ENCODE data around the gene COX19. TPM values are rescaled to one million over a fixed set of nuclear protein-coding genes. Genes with fewer than 3 reads are reported as not detected.

Gene COX19
- polyA plus RNA-seq, 1 donor (not counting 4 experiments of a cell fraction or from before 2014, with no cell fraction given) = 6.2 TPM

- peak; percentile 36 for FAIRE-seq
- no peak overlapping the region for H3K4me2 ChIP-seq (ENCODE audit: control insufficient read depth, extremely low read depth, insufficient read depth, low read depth, low read length)
Observed at GRCh38 chr7:936386-937054, 38.8 kb downstream of the COX19 start.

GRCh38 chr7:935874-936385, 39.4 kb downstream of the COX19 start:
- no peaks in the 10 kb centered on the region for H3K9me1 ChIP-seq (ENCODE audit: control insufficient read depth, extremely low read depth, insufficient read depth, low read length)
- dilution Hi-C loops (cut with MboI; ENCODE audit: extremely low pct_ligation_motif_present, low sequenced_read_pairs) = no loop called here
- H3K79me2 ChIP-seq (ENCODE audit: control insufficient read depth, insufficient read depth, low read length) = no peaks in the 10 kb centered on the region
- H3K27ac ChIP-seq (ENCODE audit: control insufficient read depth, insufficient read depth, low read length) = no peak overlapping the region
- H3K4me3 ChIP-seq (ENCODE audit: control insufficient read depth in 2 of 3, extremely low read depth in 1 of 3, insufficient read depth in 2 of 3, low read depth in 1 of 3, low read length in 3 of 3) = no peak overlapping the region
- H3K27me3 ChIP-seq (ENCODE audit: control insufficient read depth, extremely low read depth, insufficient read depth, low read length) = peaks cover 2% of the 10 kb centered on the region
- H3K4me2 ChIP-seq (ENCODE audit: control insufficient read depth, extremely low read depth, insufficient read depth, low read depth, low read length) = no peak overlapping the region
- DNase-seq (ENCODE audit: low read depth, low spot score) (no peak), FAIRE-seq (no peak)
- H3K36me3 ChIP-seq (ENCODE audit: control insufficient read depth in 2 of 2, extremely low read depth in 1 of 2, insufficient read depth in 2 of 2, low read length in 2 of 2) = no peaks in the 10 kb centered on the region
- no peak overlapping the region for H3K9ac ChIP-seq (ENCODE audit: control insufficient read depth, extremely low read depth, insufficient read depth, low read length)
- H4K20me1 ChIP-seq (ENCODE audit: control insufficient read depth, extremely low read depth, insufficient read depth, low read length) = no peaks in the 10 kb centered on the region
- no peak for TF ChIP-seq EZH2 (IDR thresholded peaks at IDR 0.05; ENCODE audit: low read length)
- no peak for TF ChIP-seq CTCF (optimal IDR thresholded peaks at IDR 0.05 in 1 of 3, IDR thresholded peaks at IDR 0.05 in 1 of 3, conservative IDR thresholded peaks at IDR 0.05 in 1 of 3; ENCODE audit: extremely low read depth in 1 of 3, insufficient read depth in 2 of 3, low read length in 3 of 3)
- H3K9me3 ChIP-seq (ENCODE audit: control insufficient read depth, low read depth, low read length) = no peaks in the 10 kb centered on the region
- H2AFZ ChIP-seq (ENCODE audit: control insufficient read depth, low read length) = no peak overlapping the region
- H3K4me1 ChIP-seq (ENCODE audit: control insufficient read depth, extremely low read depth, insufficient read depth, low read length) = no peaks in the 10 kb centered on the region

More at GRCh38 chr7:936386-937054, 38.8 kb downstream of the COX19 start:
- Histone ChIP-seq H3K36me3 (ENCODE audit: control insufficient read depth in 2 of 2, extremely low read depth in 1 of 2, insufficient read depth in 2 of 2, low read length in 2 of 2) (no peaks in the 10 kb centered on the region), H2AFZ (ENCODE audit: control insufficient read depth, low read length) (no peak overlapping the region), H4K20me1 (ENCODE audit: control insufficient read depth, extremely low read depth, insufficient read depth, low read length) (no peaks in the 10 kb centered on the region), H3K4me1 (ENCODE audit: control insufficient read depth, extremely low read depth, insufficient read depth, low read length) (no peaks in the 10 kb centered on the region), H3K27ac (ENCODE audit: control insufficient read depth, insufficient read depth, low read length) (no peak overlapping the region), H3K9me1 (ENCODE audit: control insufficient read depth, extremely low read depth, insufficient read depth, low read length) (no peaks in the 10 kb centered on the region), H3K79me2 (ENCODE audit: control insufficient read depth, insufficient read depth, low read length) (no peaks in the 10 kb centered on the region), H3K9ac (ENCODE audit: control insufficient read depth, extremely low read depth, insufficient read depth, low read length) (no peak overlapping the region), H3K9me3 (ENCODE audit: control insufficient read depth, low read depth, low read length) (no peaks in the 10 kb centered on the region), H3K4me3 (ENCODE audit: control insufficient read depth in 2 of 3, extremely low read depth in 1 of 3, insufficient read depth in 2 of 3, low read depth in 1 of 3, low read length in 3 of 3) (no peak overlapping the region), H3K27me3 (ENCODE audit: control insufficient read depth, extremely low read depth, insufficient read depth, low read length) (peaks cover 2% of the 10 kb centered on the region)
- no peak for DNase-seq (ENCODE audit: low read depth, low spot score)
- TF ChIP-seq CTCF (optimal IDR thresholded peaks at IDR 0.05 in 1 of 3, IDR thresholded peaks at IDR 0.05 in 1 of 3, conservative IDR thresholded peaks at IDR 0.05 in 1 of 3; ENCODE audit: extremely low read depth in 1 of 3, insufficient read depth in 2 of 3, low read length in 3 of 3) (no peak), EZH2 (IDR thresholded peaks at IDR 0.05; ENCODE audit: low read length) (no peak)
- dilution Hi-C loops (cut with MboI; ENCODE audit: extremely low pct_ligation_motif_present, low sequenced_read_pairs) = no loop called here

All from keratinocyte (primary cell).